Measurements from ENCODE around the gene EPB41L2.
"Not testable (repeated sequence)": the region's sequence is repeated elsewhere in the genome, so short reads cannot be mapped to it uniquely, and the experiment has no call there.

The EPB41L2 gene

DNA sequence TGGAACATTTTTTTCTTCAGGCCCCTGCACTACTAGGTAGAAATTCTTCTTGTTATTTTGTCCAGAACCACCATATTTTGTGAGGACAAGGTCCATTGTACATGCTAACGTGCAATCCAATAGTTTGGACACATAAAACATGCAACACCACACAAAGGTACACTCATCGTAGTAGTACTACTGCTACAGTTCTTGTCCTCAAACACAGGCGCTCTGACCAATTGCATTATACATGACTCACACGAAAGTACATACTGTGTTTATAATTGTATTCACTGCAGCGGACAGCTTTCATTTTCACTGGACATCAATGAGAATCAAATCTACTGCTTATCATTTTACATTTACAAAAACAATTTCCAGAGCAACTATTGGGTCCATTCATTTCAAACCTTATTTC, 251.1 kb downstream of the EPB41L2 start:
- no peak for DNase-seq (ENCODE audit: low read depth in 4 of 4, low spot score in 1 of 4)

GRCh38 chr6:130810307-130811030, 252.6 kb downstream of the EPB41L2 start:
- DNase-seq (ENCODE audit: low read depth in 4 of 4, low spot score in 1 of 4), result no peak

GRCh38 chr6:130801368-130801767, 261.7 kb downstream of the EPB41L2 start:
- DNase-seq (ENCODE audit: low read depth in 4 of 4, low spot score in 1 of 4), result not testable (repeated sequence)

GRCh38 chr6:130797061-130797460, 266.0 kb downstream of the EPB41L2 start:
- no peak for DNase-seq (ENCODE audit: low read depth in 4 of 4, low spot score in 1 of 4)

DNA sequence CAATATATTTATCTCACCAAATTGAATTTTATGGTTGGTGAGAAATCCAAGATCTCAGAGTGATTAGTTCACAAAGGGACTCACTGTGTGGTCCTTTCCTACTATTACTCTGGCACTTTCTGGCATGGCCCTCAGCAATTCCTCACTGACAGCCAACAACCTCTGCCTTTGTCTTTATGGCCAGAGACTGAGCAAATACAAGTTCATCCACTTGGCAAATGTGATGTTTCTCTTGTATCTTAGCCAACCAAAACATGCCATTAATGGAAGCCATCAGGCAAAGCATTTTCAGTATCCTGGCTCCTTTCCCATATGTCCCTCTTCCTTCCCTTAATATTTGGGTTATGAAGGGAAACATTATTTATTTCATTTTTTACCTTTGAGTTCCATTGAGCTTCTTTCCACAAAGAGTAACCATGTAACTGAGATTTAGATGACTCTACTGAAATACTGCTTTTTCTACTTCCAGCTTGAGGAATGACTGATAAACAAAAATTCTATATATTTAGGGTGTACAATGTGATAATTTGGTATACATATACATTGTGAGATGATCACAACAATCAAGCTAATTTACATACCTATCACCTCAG, 266.6 kb downstream of the EPB41L2 start:
- no peak for DNase-seq (ENCODE audit: low read depth in 4 of 4, low spot score in 1 of 4)

- no peak for DNase-seq (ENCODE audit: low read depth in 4 of 4, low spot score in 1 of 4)
Measured at GRCh38 chr6:130794738-130795137, 268.3 kb downstream of the EPB41L2 start.

GRCh38 chr6:130794010-130794697, 268.9 kb downstream of the EPB41L2 start:
- DNase-seq (ENCODE audit: low read depth in 4 of 4, low spot score in 1 of 4), result no peak
